Suprapubic skin (tissue), 4 donors: Measurements from ENCODE around the gene C22orf31. TPM values are rescaled to one million over a fixed set of nuclear protein-coding genes. Genes with fewer than 3 reads are reported as not detected.

Source experiments
- DNase-seq, 2 donors: peaks; one replicate each; pipeline ENCODE4 v3.0.0-alpha.2; 2019; ENCODE audit warnings: low spot score in 2 of 2
- H3K27ac ChIP-seq: fragments of 200-600 bp; sonication (generic); one replicate; pipeline ENCODE4 v1.5.1; 2019
- H3K27me3 ChIP-seq: fragments of 200-600 bp; sonication (generic); one replicate; pipeline ENCODE4 v1.5.1; 2019
- H3K36me3 ChIP-seq: fragments of 200-600 bp; sonication (generic); one replicate; pipeline ENCODE4 v1.5.1; 2019
- H3K4me1 ChIP-seq: fragments of 200-600 bp; sonication (generic); one replicate; pipeline ENCODE4 v1.5.1; 2019
- H3K4me3 ChIP-seq: fragments of 200-600 bp; sonication (generic); one replicate; pipeline ENCODE4 v1.5.1; 2019; ENCODE audit warnings: mild to moderate bottlenecking
- H3K9me3 ChIP-seq: fragments of 200-600 bp; sonication (generic); one replicate; pipeline ENCODE4 v1.5.1; 2019
- EP300 ChIP-seq: sonication (generic); formaldehyde crosslinking; IDR thresholded peaks from one replicate; pipeline ENCODE4 v1.6.1; 2017; ENCODE audit warnings: antibody characterized with exemption
- POLR2A ChIP-seq, 2 donors: fragments of 450-650 bp; IDR thresholded peaks; one replicate each; pipeline ENCODE4 v1.6.1; 2017; ENCODE audit warnings: antibody characterized with exemption in 2 of 2, mild to moderate bottlenecking in 2 of 2, moderate library complexity in 2 of 2
- POLR2AphosphoS5 ChIP-seq, 3 donors: sonication (generic); formaldehyde crosslinking; IDR thresholded peaks; one replicate each; pipeline ENCODE4 v1.6.1; 2017; ENCODE audit warnings: antibody characterized with exemption in 3 of 3
- WGBS: methylation state at CpG from one replicate; pipeline ENCODE4 v1.1.5; 2018; 5-methylcytosine and 5-hydroxymethylcytosine counted together
- total RNA-seq, 4 donors: library from RNA; depleted of rRNA; stranded (reverse); fragments of >200 nt; gene quantifications; one replicate each; pipeline ENCODE4 v1.1.0, GENCODE V29; 2016
- TF ChIP-seq, protein P1 (sequence below), 2 donors: fragments of 200-600 bp in 1 of 2; fragments of 450-650 bp in 1 of 2; sonication (generic) in 1 of 2; IDR thresholded peaks; one replicate each; pipeline ENCODE4 v1.5.1; 2016 to 2019; ENCODE audit warnings: antibody characterized with exemption in 2 of 2, mild to moderate bottlenecking in 1 of 2, moderate library complexity in 1 of 2

Gene C22orf31
- total RNA-seq, 4 donors from 2014 or later = not detected

DNA sequence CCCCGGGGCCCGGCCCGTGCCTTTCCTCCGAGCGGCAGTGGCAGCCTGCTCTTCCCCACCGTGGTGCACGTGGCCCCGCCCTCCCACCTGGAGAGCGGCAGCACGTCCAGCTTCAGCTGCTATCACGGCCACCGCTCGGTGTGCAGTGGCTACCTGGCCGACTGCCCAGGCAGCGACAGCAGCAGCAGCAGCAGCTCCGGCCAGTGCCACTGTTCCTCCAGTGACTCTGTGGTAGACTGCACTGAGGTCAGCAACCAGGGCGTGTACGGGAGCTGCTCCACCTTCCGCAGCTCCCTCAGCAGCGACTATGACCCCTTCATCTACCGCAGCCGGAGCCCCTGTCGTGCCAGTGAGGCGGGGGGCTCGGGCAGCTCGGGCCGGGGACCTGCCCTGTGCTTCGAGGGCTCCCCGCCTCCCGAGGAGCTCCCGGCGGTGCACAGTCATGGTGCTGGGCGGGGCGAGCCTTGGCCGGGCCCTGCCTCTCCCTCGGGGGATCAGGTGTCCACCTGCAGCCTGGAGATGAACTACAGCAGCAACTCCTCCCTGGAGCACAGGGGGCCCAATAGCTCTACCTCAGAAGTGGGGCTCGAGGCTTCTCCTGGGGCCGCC lies 11.9 kb downstream of the C22orf31 start:
- H3K4me1 ChIP-seq = peaks cover 6% of the 10 kb centered on the region
- H3K4me3 ChIP-seq = no peak overlapping the region
- H3K27ac ChIP-seq = no peak overlapping the region
- no peaks in the 10 kb centered on the region for H3K9me3 ChIP-seq
- TF ChIP-seq POLR2AphosphoS5 (IDR thresholded peaks at IDR 0.05) (no peak), POLR2A (IDR thresholded peaks at IDR 0.05) (no peak), EP300 (no peak)
- TF ChIP-seq, protein P1, sequence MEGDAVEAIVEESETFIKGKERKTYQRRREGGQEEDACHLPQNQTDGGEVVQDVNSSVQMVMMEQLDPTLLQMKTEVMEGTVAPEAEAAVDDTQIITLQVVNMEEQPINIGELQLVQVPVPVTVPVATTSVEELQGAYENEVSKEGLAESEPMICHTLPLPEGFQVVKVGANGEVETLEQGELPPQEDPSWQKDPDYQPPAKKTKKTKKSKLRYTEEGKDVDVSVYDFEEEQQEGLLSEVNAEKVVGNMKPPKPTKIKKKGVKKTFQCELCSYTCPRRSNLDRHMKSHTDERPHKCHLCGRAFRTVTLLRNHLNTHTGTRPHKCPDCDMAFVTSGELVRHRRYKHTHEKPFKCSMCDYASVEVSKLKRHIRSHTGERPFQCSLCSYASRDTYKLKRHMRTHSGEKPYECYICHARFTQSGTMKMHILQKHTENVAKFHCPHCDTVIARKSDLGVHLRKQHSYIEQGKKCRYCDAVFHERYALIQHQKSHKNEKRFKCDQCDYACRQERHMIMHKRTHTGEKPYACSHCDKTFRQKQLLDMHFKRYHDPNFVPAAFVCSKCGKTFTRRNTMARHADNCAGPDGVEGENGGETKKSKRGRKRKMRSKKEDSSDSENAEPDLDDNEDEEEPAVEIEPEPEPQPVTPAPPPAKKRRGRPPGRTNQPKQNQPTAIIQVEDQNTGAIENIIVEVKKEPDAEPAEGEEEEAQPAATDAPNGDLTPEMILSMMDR (IDR thresholded peaks at IDR 0.05) = no peak
- 77% methylated on average over 6 of the region's 38 CpGs for WGBS
- no peaks in the 10 kb centered on the region for H3K27me3 ChIP-seq
- peaks cover 50% of the 10 kb centered on the region for H3K36me3 ChIP-seq
- peak in 1 of 2 donors; percentile 49 for DNase-seq

DNA sequence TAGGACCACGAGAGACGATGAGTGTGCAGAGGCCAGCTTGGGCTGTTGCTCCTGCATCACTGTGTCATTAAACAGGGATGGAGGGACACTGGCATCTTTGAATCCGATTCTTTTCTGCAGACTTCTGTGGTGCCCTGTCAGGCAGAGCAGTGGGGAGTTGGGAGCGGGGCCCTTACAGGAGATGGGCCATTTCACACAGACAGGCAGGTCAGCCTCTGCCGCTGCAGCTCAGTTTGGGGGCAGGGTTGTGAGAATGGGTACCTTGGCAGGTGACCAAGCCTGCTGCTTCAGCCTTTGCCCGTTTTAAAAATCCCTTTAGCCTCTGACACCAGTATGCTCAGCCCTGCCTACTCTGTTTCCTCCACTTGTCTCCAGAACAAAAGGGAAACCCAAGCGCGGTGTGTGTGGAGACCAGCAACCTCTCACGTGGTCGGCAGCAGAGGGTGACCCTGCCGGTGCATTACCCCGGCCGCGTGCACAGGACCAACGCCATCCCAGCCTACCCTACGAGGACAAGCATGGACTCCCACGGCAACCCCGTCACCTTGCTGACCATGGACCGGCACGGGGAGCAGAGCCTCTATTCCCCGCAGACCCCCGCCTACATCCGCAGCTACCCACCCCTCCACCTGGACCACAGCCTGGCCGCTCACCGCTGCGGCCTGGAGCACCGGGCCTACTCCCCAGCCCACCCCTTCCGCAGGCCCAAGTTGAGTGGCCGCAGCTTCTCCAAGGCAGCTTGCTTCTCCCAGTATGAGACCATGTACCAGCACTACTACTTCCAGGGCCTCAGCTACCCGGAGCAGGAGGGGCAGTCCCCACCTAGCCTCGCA lies 12.6 kb downstream of the C22orf31 start:
- peaks cover 50% of the 10 kb centered on the region for H3K36me3 ChIP-seq

DNA sequence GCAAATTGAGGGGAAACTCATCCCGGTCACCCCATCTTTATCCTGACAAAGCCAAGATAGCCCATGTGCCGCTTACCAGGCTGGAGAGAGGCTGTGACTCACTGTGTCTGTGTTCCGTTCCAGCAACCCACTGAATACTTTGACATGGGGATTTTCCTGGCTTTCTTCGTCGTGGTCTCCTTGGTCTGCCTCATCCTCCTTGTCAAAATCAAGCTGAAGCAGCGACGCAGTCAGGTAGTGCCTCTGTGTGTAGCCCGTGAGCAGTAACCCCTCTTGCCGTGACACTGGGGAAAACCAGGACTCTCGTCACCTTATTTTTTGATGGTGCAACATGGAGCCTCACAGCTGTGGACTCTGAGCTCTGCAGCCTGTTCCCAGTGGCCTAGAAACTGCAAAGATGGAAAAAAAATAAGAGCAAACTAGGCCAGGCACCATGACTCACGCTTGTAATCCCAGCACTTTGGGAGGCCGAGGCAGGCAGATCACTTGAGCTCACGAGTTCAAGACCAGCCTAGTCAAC lies 16.9 kb downstream of the C22orf31 start:
- H3K27ac ChIP-seq = peak overlapping the region; percentile 80
- TF ChIP-seq POLR2A (IDR thresholded peaks at IDR 0.05) (no peak), POLR2AphosphoS5 (IDR thresholded peaks at IDR 0.05) (no peak), EP300 (no peak)
- TF ChIP-seq, protein P1 (IDR thresholded peaks at IDR 0.05) = no peak
- 66% methylated on average over 13 of the region's 13 CpGs for WGBS
- peak in 1 of 2 donors; percentile 36 for DNase-seq
- H3K9me3 ChIP-seq = no peaks in the 10 kb centered on the region
- peaks cover 37% of the 10 kb centered on the region for H3K36me3 ChIP-seq
- H3K27me3 ChIP-seq = no peaks in the 10 kb centered on the region
- H3K4me3 ChIP-seq = no peak overlapping the region
- H3K4me1 ChIP-seq = peaks cover 12% of the 10 kb centered on the region

More for the DNA sequence above, 12.6 kb downstream of the C22orf31 start:
- Histone ChIP-seq H3K4me3 (no peak overlapping the region), H3K4me1 (peaks cover 6% of the 10 kb centered on the region), H3K27ac (no peak overlapping the region), H3K27me3 (no peaks in the 10 kb centered on the region), H3K9me3 (no peaks in the 10 kb centered on the region)
- WGBS = 93% methylated on average over 18 of the region's 31 CpGs
- no peak for TF ChIP-seq POLR2AphosphoS5 (IDR thresholded peaks at IDR 0.05)
- TF ChIP-seq, protein P1 (IDR thresholded peaks at IDR 0.05) = no peak
- no peak for TF ChIP-seq POLR2A (IDR thresholded peaks at IDR 0.05)
- no peak for TF ChIP-seq EP300
- DNase-seq = peak in 1 of 2 donors; percentile 49

DNA sequence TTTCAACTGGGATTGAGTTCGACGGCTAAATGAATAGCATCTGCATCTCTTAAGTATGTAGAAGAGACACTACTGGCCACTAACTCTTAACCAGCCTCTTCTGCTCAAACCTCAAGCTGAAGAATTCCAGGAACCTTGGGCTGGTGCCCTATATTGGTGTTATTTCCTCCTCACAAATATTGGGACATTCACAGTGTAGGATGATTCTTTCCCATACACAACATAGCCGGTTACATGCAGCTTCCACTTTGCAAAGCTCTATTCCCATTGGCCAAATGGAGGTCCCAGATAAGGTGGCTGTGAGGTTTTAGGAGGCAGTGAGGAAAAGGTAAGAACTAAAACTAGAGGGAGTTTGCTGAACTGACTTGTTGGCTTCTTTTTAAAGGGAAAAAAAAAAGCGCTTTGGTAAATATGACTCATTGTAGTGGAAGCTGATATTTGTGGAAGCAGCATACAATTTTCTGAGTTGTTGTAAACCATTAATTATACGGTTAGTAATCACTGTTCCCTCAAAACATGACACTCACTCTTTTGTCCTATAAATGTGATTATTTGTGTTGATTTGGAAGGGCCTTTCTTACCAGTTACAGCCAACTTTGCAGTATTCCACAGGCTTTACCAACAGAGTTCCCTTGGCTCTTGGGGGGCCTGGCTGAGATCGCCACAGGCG lies 17.6 kb downstream of the C22orf31 start:
- WGBS = 68% methylated on average over 7 of the region's 7 CpGs
- Histone ChIP-seq H3K4me1 (peaks cover 12% of the 10 kb centered on the region), H3K4me3 (no peak overlapping the region), H3K27me3 (no peaks in the 10 kb centered on the region), H3K36me3 (peaks cover 31% of the 10 kb centered on the region), H3K27ac (peak overlapping the region; percentile 80), H3K9me3 (no peaks in the 10 kb centered on the region)
- peak in 1 of 2 donors; percentile 39 for DNase-seq
- TF ChIP-seq, protein P1 (IDR thresholded peaks at IDR 0.05) = no peak
- TF ChIP-seq POLR2AphosphoS5 (IDR thresholded peaks at IDR 0.05) (no peak), POLR2A (IDR thresholded peaks at IDR 0.05) (no peak), EP300 (no peak)
